Lower lobe of right lung (tissue), 2 donors: Measurements from ENCODE around the gene SRGAP3. TPM values are rescaled to one million over a fixed set of nuclear protein-coding genes. Genes with fewer than 3 reads are reported as not detected.

Experiments used
- ATAC-seq, 2 donors: fragments of 200-7000 bp; cut with Tn5 transposase; one replicate each; pipeline ENCODE4 v1.9.1; 2020 to 2022; ENCODE audit warnings: mild to moderate bottlenecking in 2 of 2, moderate library complexity in 2 of 2
- DNase-seq: peaks from one replicate; pipeline ENCODE4 v3.0.0-alpha.2; 2020
- H3K27ac ChIP-seq: fragments of 200-600 bp; one replicate; pipeline ENCODE4 v1.8.0; 2022
- H3K27me3 ChIP-seq: fragments of 200-600 bp; one replicate; pipeline ENCODE4 v1.8.0; 2022; ENCODE audit warnings: low read depth
- H3K36me3 ChIP-seq: fragments of 200-600 bp; one replicate; pipeline ENCODE4 v1.8.0; 2022; ENCODE audit warnings: mild to moderate bottlenecking
- H3K4me1 ChIP-seq: fragments of 200-600 bp; one replicate; pipeline ENCODE4 v1.8.0; 2022
- H3K4me3 ChIP-seq: fragments of 200-600 bp; one replicate; pipeline ENCODE4 v1.8.0; 2022; ENCODE audit warnings: mild to moderate bottlenecking
- H3K9me3 ChIP-seq: fragments of 200-600 bp; one replicate; pipeline ENCODE4 v1.8.0; 2022
- CTCF ChIP-seq: fragments of 200-600 bp; IDR thresholded peaks from one replicate; pipeline ENCODE4 v1.8.0; 2022; ENCODE audit warnings: antibody characterized with exemption, mild to moderate bottlenecking
- intact Hi-C: fragments of 100-400 bp; cut with DNase I; formaldehyde crosslinking; loops from one replicate; pipeline ENCODE4 v1.11.0; 2022
- total RNA-seq: library from RNA; stranded (reverse); fragmentation: NEBNext Ultra II Directional; extraction: Animal tissue kit (Norgen Biotek cat#: 25700); gene quantifications from one replicate; pipeline ENCODE4 v1.2.1, GENCODE V29; 2021
- donor health status: DM: no; HTN: yes; CAD: no; lungs with severe emphysema.

The SRGAP3 gene
- total RNA-seq, 1 donor from 2014 or later = 7.8 TPM

- no peaks in the 10 kb centered on the region for H3K4me1 ChIP-seq
- no peaks in the 10 kb centered on the region for H3K36me3 ChIP-seq
- H3K4me3 ChIP-seq = no peak overlapping the region
- H3K27me3 ChIP-seq = no peaks in the 10 kb centered on the region
- no peaks in the 10 kb centered on the region for H3K9me3 ChIP-seq
- no peak overlapping the region for H3K27ac ChIP-seq
- TF ChIP-seq CTCF = no peak
- no peak for ATAC-seq
- intact Hi-C loops = no loop called here
- no peak for DNase-seq
Observed at GRCh38 chr3:9194509-9195184, 54.8 kb downstream of the SRGAP3 start.

GRCh38 chr3:9193633-9194195, 55.7 kb downstream of the SRGAP3 start:
- intact Hi-C loops = no loop called here
- Histone ChIP-seq H3K36me3 (no peaks in the 10 kb centered on the region), H3K4me1 (no peaks in the 10 kb centered on the region), H3K27me3 (no peaks in the 10 kb centered on the region), H3K9me3 (no peaks in the 10 kb centered on the region), H3K27ac (no peak overlapping the region), H3K4me3 (no peak overlapping the region)
- no peak for TF ChIP-seq CTCF
- no peak for DNase-seq
- ATAC-seq = no peak

GRCh38 chr3:9193211-9193610, 56.2 kb downstream of the SRGAP3 start:
- Histone ChIP-seq H3K27me3 (no peaks in the 10 kb centered on the region), H3K36me3 (no peaks in the 10 kb centered on the region), H3K4me3 (no peak overlapping the region), H3K9me3 (no peaks in the 10 kb centered on the region), H3K4me1 (no peaks in the 10 kb centered on the region), H3K27ac (no peak overlapping the region)
- no peak for ATAC-seq
- DNase-seq = no peak
- TF ChIP-seq CTCF = no peak
- intact Hi-C loops = no loop called here

- no peaks in the 10 kb centered on the region for H3K36me3 ChIP-seq
- H3K4me3 ChIP-seq = no peak overlapping the region
- no peak for TF ChIP-seq CTCF
- H3K27me3 ChIP-seq = no peaks in the 10 kb centered on the region
- H3K27ac ChIP-seq = no peak overlapping the region
- no peak for ATAC-seq
- intact Hi-C loops = no loop called here
- H3K4me1 ChIP-seq = no peaks in the 10 kb centered on the region
- no peaks in the 10 kb centered on the region for H3K9me3 ChIP-seq
- DNase-seq = no peak
Observed at GRCh38 chr3:9192248-9193025, 57.0 kb downstream of the SRGAP3 start.

GRCh38 chr3:9190276-9190675, 59.2 kb downstream of the SRGAP3 start:
- intact Hi-C loops = no loop called here
- ATAC-seq = no peak

More at GRCh38 chr3:9190276-9190675, 59.2 kb downstream of the SRGAP3 start:
- no peak for DNase-seq
- Histone ChIP-seq H3K27me3 (no peaks in the 10 kb centered on the region), H3K9me3 (no peaks in the 10 kb centered on the region), H3K4me1 (no peaks in the 10 kb centered on the region), H3K27ac (no peak overlapping the region), H3K36me3 (no peaks in the 10 kb centered on the region), H3K4me3 (no peak overlapping the region)
- no peak for TF ChIP-seq CTCF
